ENCODE measurements around the gene SLC24A3. TPM values are rescaled to one million over a fixed set of nuclear protein-coding genes. Genes with fewer than 3 reads are reported as not detected.

The SLC24A3 gene
- total and polyA plus RNA-seq, 2 of the 13 experiments (the other 11 are each of a cell fraction or from before 2014, with no cell fraction given): not detected

DNA sequence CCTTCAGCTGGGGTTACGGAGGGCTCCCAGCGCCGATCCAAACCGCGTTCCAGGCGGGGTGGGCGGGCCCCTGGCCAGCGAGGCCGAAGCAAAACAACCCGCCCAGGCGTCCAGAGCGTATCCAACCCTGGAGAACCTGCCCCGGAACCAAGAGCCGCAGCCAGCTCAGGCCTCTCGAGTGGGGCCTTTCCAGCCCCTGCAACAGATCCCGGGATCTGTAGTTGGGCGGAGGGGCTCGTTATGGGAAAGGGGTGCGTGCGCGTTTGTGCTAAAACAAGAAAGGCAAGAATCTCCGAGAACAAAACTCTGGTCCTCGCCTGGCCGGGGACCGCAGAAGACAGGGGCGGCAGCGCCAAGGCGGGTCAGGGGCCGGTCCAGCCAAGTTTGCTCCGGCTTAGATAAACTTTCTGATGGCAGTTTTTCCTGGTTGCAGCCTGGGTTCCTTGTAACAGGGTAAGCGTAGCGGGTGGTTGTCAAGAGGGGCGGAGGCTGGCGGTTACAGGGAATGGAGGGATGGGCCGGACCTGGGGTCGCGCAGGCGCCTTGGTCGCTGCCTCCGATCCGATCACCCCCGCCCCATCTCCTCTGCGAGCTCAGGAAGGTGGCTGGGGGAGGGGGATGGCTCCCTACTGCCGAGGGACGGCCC, 545.2 kb downstream of the SLC24A3 start (continued):
- TF ChIP-seq, protein P1, sequence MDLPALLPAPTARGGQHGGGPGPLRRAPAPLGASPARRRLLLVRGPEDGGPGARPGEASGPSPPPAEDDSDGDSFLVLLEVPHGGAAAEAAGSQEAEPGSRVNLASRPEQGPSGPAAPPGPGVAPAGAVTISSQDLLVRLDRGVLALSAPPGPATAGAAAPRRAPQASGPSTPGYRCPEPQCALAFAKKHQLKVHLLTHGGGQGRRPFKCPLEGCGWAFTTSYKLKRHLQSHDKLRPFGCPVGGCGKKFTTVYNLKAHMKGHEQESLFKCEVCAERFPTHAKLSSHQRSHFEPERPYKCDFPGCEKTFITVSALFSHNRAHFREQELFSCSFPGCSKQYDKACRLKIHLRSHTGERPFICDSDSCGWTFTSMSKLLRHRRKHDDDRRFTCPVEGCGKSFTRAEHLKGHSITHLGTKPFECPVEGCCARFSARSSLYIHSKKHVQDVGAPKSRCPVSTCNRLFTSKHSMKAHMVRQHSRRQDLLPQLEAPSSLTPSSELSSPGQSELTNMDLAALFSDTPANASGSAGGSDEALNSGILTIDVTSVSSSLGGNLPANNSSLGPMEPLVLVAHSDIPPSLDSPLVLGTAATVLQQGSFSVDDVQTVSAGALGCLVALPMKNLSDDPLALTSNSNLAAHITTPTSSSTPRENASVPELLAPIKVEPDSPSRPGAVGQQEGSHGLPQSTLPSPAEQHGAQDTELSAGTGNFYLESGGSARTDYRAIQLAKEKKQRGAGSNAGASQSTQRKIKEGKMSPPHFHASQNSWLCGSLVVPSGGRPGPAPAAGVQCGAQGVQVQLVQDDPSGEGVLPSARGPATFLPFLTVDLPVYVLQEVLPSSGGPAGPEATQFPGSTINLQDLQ (CRISPR knock-in tag; IDR thresholded peaks at IDR 0.05): no peak
- TF ChIP-seq NFATC3 (CRISPR knock-in tag; IDR thresholded peaks at IDR 0.05) (no peak), ZMYM4 (CRISPR knock-in tag; IDR thresholded peaks at IDR 0.05) (peak; percentile 42; the same call in 1 of the 2 replicates), ZNF17 (CRISPR knock-in tag; IDR thresholded peaks at IDR 0.05) (no peak), ZNF331 (CRISPR knock-in tag; IDR thresholded peaks at IDR 0.05) (no peak; the same call in 1 of the 2 replicates), ZNF34 (CRISPR knock-in tag; IDR thresholded peaks at IDR 0.05; ENCODE audit: borderline replicate concordance) (no peak), ZSCAN9 (CRISPR knock-in tag; IDR thresholded peaks at IDR 0.05; ENCODE audit: borderline replicate concordance) (0 out of 2 replicates have a peak, but pooled peaks have one; percentile 48), PHF20 (CRISPR knock-in tag; IDR thresholded peaks at IDR 0.05) (no peak), NBN (conservative IDR thresholded peaks at IDR 0.05) (no peak), ZNF496 (CRISPR knock-in tag; IDR thresholded peaks at IDR 0.05; ENCODE audit: insufficient replicate concordance) (no peak), HNRNPK (IDR thresholded peaks at IDR 0.05; ENCODE audit: low read depth, low read length, poor library complexity, severe bottlenecking) (no peak), NR3C1 (CRISPR knock-in tag; IDR thresholded peaks at IDR 0.05) (no peak)
- TF ChIP-seq, protein P2, sequence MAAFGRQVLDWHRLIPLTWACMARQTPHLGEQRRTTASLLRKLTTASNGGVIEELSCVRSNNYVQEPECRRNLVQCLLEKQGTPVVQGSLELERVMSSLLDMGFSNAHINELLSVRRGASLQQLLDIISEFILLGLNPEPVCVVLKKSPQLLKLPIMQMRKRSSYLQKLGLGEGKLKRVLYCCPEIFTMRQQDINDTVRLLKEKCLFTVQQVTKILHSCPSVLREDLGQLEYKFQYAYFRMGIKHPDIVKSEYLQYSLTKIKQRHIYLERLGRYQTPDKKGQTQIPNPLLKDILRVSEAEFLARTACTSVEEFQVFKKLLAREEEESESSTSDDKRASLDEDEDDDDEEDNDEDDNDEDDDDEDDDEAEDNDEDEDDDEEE (CRISPR knock-in tag; IDR thresholded peaks at IDR 0.05): no peak
- TF ChIP-seq, protein P3, sequence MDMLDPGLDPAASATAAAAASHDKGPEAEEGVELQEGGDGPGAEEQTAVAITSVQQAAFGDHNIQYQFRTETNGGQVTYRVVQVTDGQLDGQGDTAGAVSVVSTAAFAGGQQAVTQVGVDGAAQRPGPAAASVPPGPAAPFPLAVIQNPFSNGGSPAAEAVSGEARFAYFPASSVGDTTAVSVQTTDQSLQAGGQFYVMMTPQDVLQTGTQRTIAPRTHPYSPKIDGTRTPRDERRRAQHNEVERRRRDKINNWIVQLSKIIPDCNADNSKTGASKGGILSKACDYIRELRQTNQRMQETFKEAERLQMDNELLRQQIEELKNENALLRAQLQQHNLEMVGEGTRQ (IDR thresholded peaks at IDR 0.05; ENCODE audit: low read depth, low read length): no peak
- TF ChIP-seq, protein P3 (CRISPR knock-in tag; IDR thresholded peaks at IDR 0.05; ENCODE audit: borderline replicate concordance): no peak
- TF ChIP-seq, protein P4, sequence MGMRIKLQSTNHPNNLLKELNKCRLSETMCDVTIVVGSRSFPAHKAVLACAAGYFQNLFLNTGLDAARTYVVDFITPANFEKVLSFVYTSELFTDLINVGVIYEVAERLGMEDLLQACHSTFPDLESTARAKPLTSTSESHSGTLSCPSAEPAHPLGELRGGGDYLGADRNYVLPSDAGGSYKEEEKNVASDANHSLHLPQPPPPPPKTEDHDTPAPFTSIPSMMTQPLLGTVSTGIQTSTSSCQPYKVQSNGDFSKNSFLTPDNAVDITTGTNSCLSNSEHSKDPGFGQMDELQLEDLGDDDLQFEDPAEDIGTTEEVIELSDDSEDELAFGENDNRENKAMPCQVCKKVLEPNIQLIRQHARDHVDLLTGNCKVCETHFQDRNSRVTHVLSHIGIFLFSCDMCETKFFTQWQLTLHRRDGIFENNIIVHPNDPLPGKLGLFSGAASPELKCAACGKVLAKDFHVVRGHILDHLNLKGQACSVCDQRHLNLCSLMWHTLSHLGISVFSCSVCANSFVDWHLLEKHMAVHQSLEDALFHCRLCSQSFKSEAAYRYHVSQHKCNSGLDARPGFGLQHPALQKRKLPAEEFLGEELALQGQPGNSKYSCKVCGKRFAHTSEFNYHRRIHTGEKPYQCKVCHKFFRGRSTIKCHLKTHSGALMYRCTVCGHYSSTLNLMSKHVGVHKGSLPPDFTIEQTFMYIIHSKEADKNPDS (CRISPR knock-in tag; IDR thresholded peaks at IDR 0.05): 0 out of 2 replicates have a peak, but pooled peaks have one; percentile 16
- TF ChIP-seq, protein P5, sequence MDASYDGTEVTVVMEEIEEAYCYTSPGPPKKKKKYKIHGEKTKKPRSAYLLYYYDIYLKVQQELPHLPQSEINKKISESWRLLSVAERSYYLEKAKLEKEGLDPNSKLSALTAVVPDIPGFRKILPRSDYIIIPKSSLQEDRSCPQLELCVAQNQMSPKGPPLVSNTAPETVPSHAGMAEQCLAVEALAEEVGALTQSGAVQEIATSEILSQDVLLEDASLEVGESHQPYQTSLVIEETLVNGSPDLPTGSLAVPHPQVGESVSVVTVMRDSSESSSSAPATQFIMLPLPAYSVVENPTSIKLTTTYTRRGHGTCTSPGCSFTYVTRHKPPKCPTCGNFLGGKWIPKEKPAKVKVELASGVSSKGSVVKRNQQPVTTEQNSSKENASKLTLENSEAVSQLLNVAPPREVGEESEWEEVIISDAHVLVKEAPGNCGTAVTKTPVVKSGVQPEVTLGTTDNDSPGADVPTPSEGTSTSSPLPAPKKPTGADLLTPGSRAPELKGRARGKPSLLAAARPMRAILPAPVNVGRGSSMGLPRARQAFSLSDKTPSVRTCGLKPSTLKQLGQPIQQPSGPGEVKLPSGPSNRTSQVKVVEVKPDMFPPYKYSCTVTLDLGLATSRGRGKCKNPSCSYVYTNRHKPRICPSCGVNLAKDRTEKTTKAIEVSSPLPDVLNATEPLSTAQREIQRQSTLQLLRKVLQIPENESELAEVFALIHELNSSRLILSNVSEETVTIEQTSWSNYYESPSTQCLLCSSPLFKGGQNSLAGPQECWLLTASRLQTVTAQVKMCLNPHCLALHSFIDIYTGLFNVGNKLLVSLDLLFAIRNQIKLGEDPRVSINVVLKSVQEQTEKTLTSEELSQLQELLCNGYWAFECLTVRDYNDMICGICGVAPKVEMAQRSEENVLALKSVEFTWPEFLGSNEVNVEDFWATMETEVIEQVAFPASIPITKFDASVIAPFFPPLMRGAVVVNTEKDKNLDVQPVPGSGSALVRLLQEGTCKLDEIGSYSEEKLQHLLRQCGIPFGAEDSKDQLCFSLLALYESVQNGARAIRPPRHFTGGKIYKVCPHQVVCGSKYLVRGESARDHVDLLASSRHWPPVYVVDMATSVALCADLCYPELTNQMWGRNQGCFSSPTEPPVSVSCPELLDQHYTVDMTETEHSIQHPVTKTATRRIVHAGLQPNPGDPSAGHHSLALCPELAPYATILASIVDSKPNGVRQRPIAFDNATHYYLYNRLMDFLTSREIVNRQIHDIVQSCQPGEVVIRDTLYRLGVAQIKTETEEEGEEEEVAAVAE (CRISPR knock-in tag; IDR thresholded peaks at IDR 0.05; ENCODE audit: borderline replicate concordance): no peak
